ENCODE data around the gene APOD.

GRCh38 chr3:195548501-195548900 lies 35.2 kb downstream of the APOD start:
- TF ChIP-seq CTCF (tag by site-specific recombination; IDR thresholded peaks at IDR 0.05) (no peak), EGR2 (tag by site-specific recombination; IDR thresholded peaks at IDR 0.05; ENCODE audit: low read depth) (no peak), ZNF48 (tag by site-specific recombination; IDR thresholded peaks at IDR 0.05) (no peak), TRIM28 (IDR thresholded peaks at IDR 0.05; ENCODE audit: borderline replicate concordance, low read length) (no peak)

Measured in HEK293 (cell line).